Measurements from ENCODE around the gene OSBPL6. TPM values are rescaled to one million over a fixed set of nuclear protein-coding genes. Genes with fewer than 3 reads are reported as not detected.

The OSBPL6 gene
- total RNA-seq, 1 experiment from 2014 or later, result 4.6 TPM

DNA sequence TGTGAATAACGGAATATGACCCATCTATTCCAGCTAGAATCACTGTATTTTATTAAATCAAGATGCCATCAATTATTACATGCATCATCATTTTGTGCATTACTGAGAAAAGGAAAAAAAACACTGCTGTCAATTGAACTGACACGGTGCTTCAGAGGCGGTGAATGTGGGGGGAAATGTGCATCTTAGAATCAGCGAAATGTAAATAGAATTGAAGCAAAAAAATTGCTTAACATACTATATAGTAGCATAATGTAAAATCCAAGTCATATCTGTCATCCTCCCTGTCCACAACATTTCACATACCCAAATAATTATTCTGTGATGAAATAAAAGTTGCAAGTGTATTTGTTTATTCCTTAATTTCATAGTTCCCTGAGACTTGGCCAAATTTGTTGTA lies 172.1 kb downstream of the OSBPL6 start:
- Histone ChIP-seq H4K8ac (replicated peaks; ENCODE audit: insufficient read length, low read depth, low read length) (no peak overlapping the region), H3K27me3 (ENCODE audit: insufficient read depth, low read length) (no peaks in the 10 kb centered on the region), H3K79me1 (ENCODE audit: insufficient read depth, low read depth, low read length, poor library complexity, severe bottlenecking) (no peaks in the 10 kb centered on the region), H2BK5ac (ENCODE audit: insufficient read length, low read length) (no peak overlapping the region), H3K27ac (ENCODE audit: insufficient read length, low read depth, low read length) (no peak overlapping the region), H3K79me2 (ENCODE audit: insufficient read depth, low read length) (no peaks in the 10 kb centered on the region), H2BK20ac (ENCODE audit: low read depth, low read length, poor library complexity, severe bottlenecking) (no peak overlapping the region), H3K4ac (ENCODE audit: low read depth, low read length) (no peak overlapping the region), H3K14ac (ENCODE audit: insufficient read depth, low read length) (no peak overlapping the region), H3K4me1 (ENCODE audit: insufficient read depth, low read length) (no peaks in the 10 kb centered on the region), H2BK120ac (ENCODE audit: low read depth, low read length, poor library complexity, severe bottlenecking) (no peak overlapping the region), H3K56ac (ENCODE audit: insufficient read length, low read depth, low read length) (no peak overlapping the region), H4K91ac (ENCODE audit: insufficient read length, low read depth, low read length) (no peak overlapping the region), H2AFZ (ENCODE audit: low read length) (no peak overlapping the region), H3K4me2 (ENCODE audit: insufficient read depth, insufficient read length, low read length) (no peak overlapping the region), H3T11ph (ENCODE audit: low read length) (no peak overlapping the region), H3K23me2 (ENCODE audit: insufficient read length, low read depth, low read length, poor library complexity, severe bottlenecking) (no peaks in the 10 kb centered on the region), H3K18ac (ENCODE audit: insufficient read length, low read depth, low read length) (no peak overlapping the region), H3K9me3 (ENCODE audit: control insufficient read depth, low read depth, low read length) (no peaks in the 10 kb centered on the region), H3K23ac (ENCODE audit: insufficient read length, low read depth, low read length) (no peak overlapping the region), H4K20me1 (ENCODE audit: control insufficient read depth, insufficient read depth, insufficient read length) (no peaks in the 10 kb centered on the region), H2BK12ac (ENCODE audit: insufficient read length, low read depth, low read length) (no peak overlapping the region), H3K9ac (ENCODE audit: extremely low read depth, insufficient read length, low read length) (no peak overlapping the region), H4K5ac (ENCODE audit: insufficient read length, low read depth, low read length) (no peak overlapping the region), H2BK15ac (ENCODE audit: low read depth, low read length) (no peak overlapping the region), H2AK5ac (ENCODE audit: insufficient read length, low read length) (no peak overlapping the region)
- H3K4me1 Mint-ChIP-seq, result peaks cover 5% of the 10 kb centered on the region in 2 experiments; a peak in 2 of 4 replicates
- no CpG with 5 or more reads among the region's 4 CpGs for WGBS (ENCODE audit: extremely low coverage, insufficient read length, low lambda C conversion rate)
- no peak overlapping the region for H3K27ac Mint-ChIP-seq
- TF ChIP-seq, protein P1, sequence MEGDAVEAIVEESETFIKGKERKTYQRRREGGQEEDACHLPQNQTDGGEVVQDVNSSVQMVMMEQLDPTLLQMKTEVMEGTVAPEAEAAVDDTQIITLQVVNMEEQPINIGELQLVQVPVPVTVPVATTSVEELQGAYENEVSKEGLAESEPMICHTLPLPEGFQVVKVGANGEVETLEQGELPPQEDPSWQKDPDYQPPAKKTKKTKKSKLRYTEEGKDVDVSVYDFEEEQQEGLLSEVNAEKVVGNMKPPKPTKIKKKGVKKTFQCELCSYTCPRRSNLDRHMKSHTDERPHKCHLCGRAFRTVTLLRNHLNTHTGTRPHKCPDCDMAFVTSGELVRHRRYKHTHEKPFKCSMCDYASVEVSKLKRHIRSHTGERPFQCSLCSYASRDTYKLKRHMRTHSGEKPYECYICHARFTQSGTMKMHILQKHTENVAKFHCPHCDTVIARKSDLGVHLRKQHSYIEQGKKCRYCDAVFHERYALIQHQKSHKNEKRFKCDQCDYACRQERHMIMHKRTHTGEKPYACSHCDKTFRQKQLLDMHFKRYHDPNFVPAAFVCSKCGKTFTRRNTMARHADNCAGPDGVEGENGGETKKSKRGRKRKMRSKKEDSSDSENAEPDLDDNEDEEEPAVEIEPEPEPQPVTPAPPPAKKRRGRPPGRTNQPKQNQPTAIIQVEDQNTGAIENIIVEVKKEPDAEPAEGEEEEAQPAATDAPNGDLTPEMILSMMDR (conservative IDR thresholded peaks at IDR 0.05), result no peak
- H3K4me3 Mint-ChIP-seq, result no peak overlapping the region
- H3K9me3 Mint-ChIP-seq, result no peaks in the 10 kb centered on the region
- H3K36me3 Mint-ChIP-seq (ENCODE audit: insufficient read depth in 1 of 3, low read depth in 3 of 3), result no peaks in the 10 kb centered on the region
- no peak for DNase-seq
- H3K27me3 Mint-ChIP-seq (ENCODE audit: low read depth), result no peaks in the 10 kb centered on the region

All from H9 (cell line).